WTC11 (cell line): ENCODE results near the gene ALAS1. TPM values are rescaled to one million over a fixed set of nuclear protein-coding genes. Genes with fewer than 3 reads are reported as not detected.

ENCODE experiments used
- ATAC-seq: fragments of 200-7000 bp; cut with Tn5 transposase; 2 replicates; pipeline ENCODE4 v1.10.0; 2021; ENCODE audit warnings: mild to moderate bottlenecking, moderate library complexity
- CTCF ChIA-PET: fragments of 300-600 bp; sonication (Branson Sonifier 250); formaldehyde crosslinking; loops from one replicate; lab custom pipeline; 2021; ENCODE audit warnings: antibody characterized with exemption; lab: Charles Lee
- POLR2A ChIA-PET: fragments of 350-600 bp; sonication (Branson Sonifier 250); formaldehyde crosslinking; loops from one replicate; lab custom pipeline; 2021; ENCODE audit warnings: antibody characterized with exemption; lab: Charles Lee
- DNase-seq: peaks from one replicate; pipeline ENCODE4 v3.0.0; 2021; ENCODE audit warnings: low spot score
- H3K27ac Mint-ChIP-seq: 2 replicates; pipeline ENCODE4 v1.8.0; 2021; ENCODE audit warnings: mixed read lengths
- H3K27me3 Mint-ChIP-seq: 2 replicates; pipeline ENCODE4 v1.8.0; 2021; ENCODE audit warnings: low read depth, mild to moderate bottlenecking, moderate library complexity, mixed read lengths
- H3K36me3 Mint-ChIP-seq: 2 replicates; pipeline ENCODE4 v1.8.0; 2021; ENCODE audit warnings: mixed read lengths
- H3K4me1 Mint-ChIP-seq: 2 replicates; pipeline ENCODE4 v1.8.0; 2022; ENCODE audit warnings: mixed read lengths
- H3K4me3 Mint-ChIP-seq: 2 replicates; pipeline ENCODE4 v1.8.0; 2021; ENCODE audit warnings: mild to moderate bottlenecking, moderate library complexity, mixed read lengths
- H3K9me3 Mint-ChIP-seq: 2 replicates; pipeline ENCODE4 v1.8.0; 2021; ENCODE audit warnings: mixed read lengths
- ATF1 ChIP-seq: sonication (generic); formaldehyde crosslinking; IDR thresholded peaks from 2 replicates; pipeline ENCODE4 v1.8.1; 2023; ENCODE audit warnings: mild to moderate bottlenecking, moderate library complexity, missing genetic modification reagents
- ATF2 ChIP-seq: sonication (generic); formaldehyde crosslinking; IDR thresholded peaks from 2 replicates; pipeline ENCODE4 v1.8.1; 2022; ENCODE audit warnings: low read depth, missing genetic modification reagents, borderline replicate concordance
- CREM ChIP-seq: sonication (generic); formaldehyde crosslinking; IDR thresholded peaks from 2 replicates; pipeline ENCODE4 v1.8.1; 2022; ENCODE audit warnings: mild to moderate bottlenecking, missing genetic modification reagents, moderate library complexity
- ESRRA ChIP-seq: sonication (generic); formaldehyde crosslinking; IDR thresholded peaks from 2 replicates; pipeline ENCODE4 v1.8.1; 2022; ENCODE audit warnings: mild to moderate bottlenecking, missing genetic modification reagents, borderline replicate concordance
- FOXK1 ChIP-seq: sonication (generic); formaldehyde crosslinking; IDR thresholded peaks from 2 replicates; pipeline ENCODE4 v1.8.0; 2022; ENCODE audit warnings: mild to moderate bottlenecking, moderate library complexity, missing genetic modification reagents
- GTF2I ChIP-seq: fragments of 250-450 bp; sonication (Bioruptor Pico); conservative IDR thresholded peaks from 2 replicates; pipeline ENCODE4 v1.4.0; 2021; ENCODE audit warnings: mild to moderate bottlenecking
- NFE2L1 ChIP-seq: sonication (generic); formaldehyde crosslinking; IDR thresholded peaks from 2 replicates; pipeline ENCODE4 v1.8.1; 2023; ENCODE audit warnings: missing genetic modification reagents
- NFYB ChIP-seq: sonication (generic); formaldehyde crosslinking; conservative IDR thresholded peaks from 2 replicates; pipeline ENCODE4 v1.8.0; 2022; ENCODE audit warnings: low read depth, missing genetic modification reagents
- PRRX2 ChIP-seq: fragments of 250-450 bp; sonication (Bioruptor Pico); IDR thresholded peaks from 2 replicates; pipeline ENCODE4 v1.8.0; 2021; ENCODE audit warnings: mild to moderate bottlenecking
- SMAD3 ChIP-seq: sonication (generic); formaldehyde crosslinking; IDR thresholded peaks from 2 replicates; pipeline ENCODE4 v1.8.0; 2022; ENCODE audit warnings: missing genetic modification reagents, mild to moderate bottlenecking, borderline replicate concordance
- SP1 ChIP-seq: sonication (generic); formaldehyde crosslinking; conservative IDR thresholded peaks from 2 replicates; pipeline ENCODE4 v1.8.1; 2022; ENCODE audit warnings: missing genetic modification reagents
- TCF7 ChIP-seq: sonication (generic); formaldehyde crosslinking; IDR thresholded peaks from 2 replicates; pipeline ENCODE4 v1.8.0; 2022; ENCODE audit warnings: mild to moderate bottlenecking, low read depth, missing genetic modification reagents, moderate library complexity
- ZNF232 ChIP-seq: sonication (generic); formaldehyde crosslinking; IDR thresholded peaks from 2 replicates; pipeline ENCODE4 v1.8.0; 2022; ENCODE audit warnings: mild to moderate bottlenecking, missing genetic modification reagents
- ZNF396 ChIP-seq: fragments of 250-450 bp; sonication (Bioruptor Pico); IDR thresholded peaks from 2 replicates; pipeline ENCODE4 v1.8.0; 2021; ENCODE audit warnings: mild to moderate bottlenecking, moderate library complexity, borderline replicate concordance
- ZNF532 ChIP-seq: fragments of 250-450 bp; sonication (Bioruptor Pico); IDR thresholded peaks from 2 replicates; pipeline ENCODE4 v1.9.0; 2021; ENCODE audit warnings: mild to moderate bottlenecking, borderline replicate concordance
- total RNA-seq: library from RNA; stranded (reverse); gene quantifications from 3 replicates; pipeline ENCODE4 v1.2.3, GENCODE V29; 2021
- TF ChIP-seq, protein P1 (sequence below): sonication (generic); formaldehyde crosslinking; IDR thresholded peaks from 2 replicates; pipeline ENCODE4 v1.8.0; 2022; ENCODE audit warnings: mild to moderate bottlenecking, missing genetic modification reagents
- TF ChIP-seq, protein P2 (sequence below): fragments of 250-450 bp; sonication (Bioruptor Pico); IDR thresholded peaks from 2 replicates; pipeline ENCODE4 v2.1.2; 2022; ENCODE audit warnings: mild to moderate bottlenecking, moderate library complexity
- TF ChIP-seq, protein P3 (sequence below): sonication (generic); formaldehyde crosslinking; IDR thresholded peaks from 2 replicates; pipeline ENCODE4 v1.8.1; 2023; ENCODE audit warnings: mild to moderate bottlenecking, moderate library complexity, missing genetic modification reagents
- TF ChIP-seq, protein P4 (sequence below): sonication (generic); formaldehyde crosslinking; IDR thresholded peaks from 2 replicates; pipeline ENCODE4 v1.8.1; 2022; ENCODE audit warnings: mild to moderate bottlenecking, missing genetic modification reagents, moderate library complexity, borderline replicate concordance

ALAS1 gene
- total RNA-seq, 1 experiment from 2014 or later = 39.1 TPM

- ATAC-seq = no peak
- CTCF ChIA-PET = interaction anchor here (0.5 to 2.6 kb wide), 2 partner anchors 23 to 25 kb away, joined by 3 to 8 read pairs; no protein-coding TSS in a partner anchor
These were observed 2.1 kb upstream of the ALAS1 start for GRCh38 chr3:52195823-52196331.

More at GRCh38 chr3:52195823-52196331, 2.1 kb upstream of the ALAS1 start:
- no peak overlapping the region for H3K27ac Mint-ChIP-seq
- H3K4me3 Mint-ChIP-seq = no peak overlapping the region
- POLR2A ChIA-PET = no interaction called here
- DNase-seq = no peak
- no peak for TF ChIP-seq SMAD3
- TF ChIP-seq ATF2 (CRISPR knock-in tag) = no peak
- no peak for TF ChIP-seq GTF2I
- TF ChIP-seq, protein P1, sequence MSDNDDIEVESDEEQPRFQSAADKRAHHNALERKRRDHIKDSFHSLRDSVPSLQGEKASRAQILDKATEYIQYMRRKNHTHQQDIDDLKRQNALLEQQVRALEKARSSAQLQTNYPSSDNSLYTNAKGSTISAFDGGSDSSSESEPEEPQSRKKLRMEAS (CRISPR knock-in tag) = no peak
- no peak for TF ChIP-seq ZNF396 (CRISPR knock-in tag)
- no peak for TF ChIP-seq FOXK1
- no peak for TF ChIP-seq ATF1
- TF ChIP-seq, protein P2, sequence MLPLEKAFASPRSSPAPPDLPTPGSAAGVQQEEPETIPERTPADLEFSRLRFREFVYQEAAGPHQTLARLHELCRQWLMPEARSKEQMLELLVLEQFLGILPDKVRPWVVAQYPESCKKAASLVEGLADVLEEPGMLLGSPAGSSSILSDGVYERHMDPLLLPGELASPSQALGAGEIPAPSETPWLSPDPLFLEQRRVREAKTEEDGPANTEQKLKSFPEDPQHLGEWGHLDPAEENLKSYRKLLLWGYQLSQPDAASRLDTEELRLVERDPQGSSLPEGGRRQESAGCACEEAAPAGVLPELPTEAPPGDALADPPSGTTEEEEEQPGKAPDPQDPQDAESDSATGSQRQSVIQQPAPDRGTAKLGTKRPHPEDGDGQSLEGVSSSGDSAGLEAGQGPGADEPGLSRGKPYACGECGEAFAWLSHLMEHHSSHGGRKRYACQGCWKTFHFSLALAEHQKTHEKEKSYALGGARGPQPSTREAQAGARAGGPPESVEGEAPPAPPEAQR = no peak
- TF ChIP-seq NFYB (CRISPR knock-in tag) = no peak
- TF ChIP-seq TCF7 = no peak
- TF ChIP-seq CREM (CRISPR knock-in tag) = no peak
- TF ChIP-seq, protein P3, sequence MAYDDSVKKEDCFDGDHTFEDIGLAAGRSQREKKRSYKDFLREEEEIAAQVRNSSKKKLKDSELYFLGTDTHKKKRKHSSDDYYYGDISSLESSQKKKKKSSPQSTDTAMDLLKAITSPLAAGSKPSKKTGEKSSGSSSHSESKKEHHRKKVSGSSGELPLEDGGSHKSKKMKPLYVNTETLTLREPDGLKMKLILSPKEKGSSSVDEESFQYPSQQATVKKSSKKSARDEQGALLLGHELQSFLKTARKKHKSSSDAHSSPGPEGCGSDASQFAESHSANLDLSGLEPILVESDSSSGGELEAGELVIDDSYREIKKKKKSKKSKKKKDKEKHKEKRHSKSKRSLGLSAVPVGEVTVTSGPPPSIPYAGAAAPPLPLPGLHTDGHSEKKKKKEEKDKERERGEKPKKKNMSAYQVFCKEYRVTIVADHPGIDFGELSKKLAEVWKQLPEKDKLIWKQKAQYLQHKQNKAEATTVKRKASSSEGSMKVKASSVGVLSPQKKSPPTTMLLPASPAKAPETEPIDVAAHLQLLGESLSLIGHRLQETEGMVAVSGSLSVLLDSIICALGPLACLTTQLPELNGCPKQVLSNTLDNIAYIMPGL (CRISPR knock-in tag) = no peak
- TF ChIP-seq ZNF532 (CRISPR knock-in tag) = no peak
- no peak for TF ChIP-seq PRRX2 (CRISPR knock-in tag)
- TF ChIP-seq, protein P4, sequence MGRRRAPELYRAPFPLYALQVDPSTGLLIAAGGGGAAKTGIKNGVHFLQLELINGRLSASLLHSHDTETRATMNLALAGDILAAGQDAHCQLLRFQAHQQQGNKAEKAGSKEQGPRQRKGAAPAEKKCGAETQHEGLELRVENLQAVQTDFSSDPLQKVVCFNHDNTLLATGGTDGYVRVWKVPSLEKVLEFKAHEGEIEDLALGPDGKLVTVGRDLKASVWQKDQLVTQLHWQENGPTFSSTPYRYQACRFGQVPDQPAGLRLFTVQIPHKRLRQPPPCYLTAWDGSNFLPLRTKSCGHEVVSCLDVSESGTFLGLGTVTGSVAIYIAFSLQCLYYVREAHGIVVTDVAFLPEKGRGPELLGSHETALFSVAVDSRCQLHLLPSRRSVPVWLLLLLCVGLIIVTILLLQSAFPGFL = no peak
- no peak for TF ChIP-seq ESRRA
- no peak for TF ChIP-seq NFE2L1 (CRISPR knock-in tag)
- no peak for TF ChIP-seq ZNF232
- no peak for TF ChIP-seq SP1 (CRISPR knock-in tag)
- peaks cover 15% of the 10 kb centered on the region for H3K4me1 Mint-ChIP-seq
- H3K36me3 Mint-ChIP-seq = peaks cover 6% of the 10 kb centered on the region
- no peaks in the 10 kb centered on the region for H3K9me3 Mint-ChIP-seq
- peaks cover 11% of the 10 kb centered on the region for H3K27me3 Mint-ChIP-seq
